Endothelial cell of umbilical vein (primary cell): ENCODE results near the gene NGFR. TPM values are rescaled to one million over a fixed set of nuclear protein-coding genes. Genes with fewer than 3 reads are reported as not detected.

Experiments
- BruUV-seq: library from RNA; stranded (reverse); fragments of 400-500 nt; replicated peaks from 2 replicates; lab custom pipeline; 2021; lab: Mats Ljungman, UMichigan
- CTCF ChIA-PET: fragments of 300-600, 350-600 bp; sonication (Branson Sonifier 250); formaldehyde crosslinking; loops from one replicate; lab custom pipeline; 2021; ENCODE audit warnings: antibody characterized with exemption, inconsistent platforms; lab: Charles Lee
- POLR2A ChIA-PET: fragments of 300-600, 350-600 bp; sonication (Branson Sonifier 250); formaldehyde crosslinking; loops from one replicate; lab custom pipeline; 2021; ENCODE audit warnings: antibody characterized with exemption, inconsistent platforms; lab: Charles Lee
- DNase-seq: peaks from one replicate; pipeline ENCODE4 v3.0.0-alpha.2; 2011; ENCODE audit warnings: low read depth, low spot score
- FAIRE-seq: peaks from 2 replicates; lab custom pipeline; 2011; peaks lifted over from hg19 to GRCh38; lab: Jason Lieb, UNC
- H2AFZ ChIP-seq: 2 replicates; pipeline ENCODE4 v1.6.0; 2012; ENCODE audit warnings: low read depth, low read length, control low read depth, inconsistent platforms
- H3K27ac ChIP-seq: 2 replicates; pipeline ENCODE4 v1.5.1; 2011; ENCODE audit warnings: low read depth, mild to moderate bottlenecking, control low read depth, low read length, moderate library complexity; ENCODE audit not compliant: insufficient read depth
- H3K27me3 ChIP-seq, 2 experiments: 2 replicates each; pipeline versions ENCODE4 v1.6.0 to v1.6.1; 2011; ENCODE audit warnings: low read length in 2 of 2, mixed read lengths in 1 of 2; ENCODE audit not compliant: control insufficient read depth in 2 of 2, insufficient read depth in 2 of 2
- H3K36me3 ChIP-seq, 2 experiments: 2 replicates in 1 of 2; 3 replicates in 1 of 2; pipeline ENCODE4 v1.5.1; 2011; ENCODE audit warnings: low read length in 2 of 2, mild to moderate bottlenecking in 1 of 2, moderate library complexity in 1 of 2; ENCODE audit not compliant: control insufficient read depth in 2 of 2, insufficient read depth in 2 of 2; ENCODE audit errors: extremely low read depth in 1 of 2
- H3K4me1 ChIP-seq: 3 replicates; pipeline ENCODE4 v1.5.1; 2011; ENCODE audit warnings: mild to moderate bottlenecking, low read length; ENCODE audit not compliant: control insufficient read depth, insufficient read depth; ENCODE audit errors: extremely low read depth
- H3K4me2 ChIP-seq: 2 replicates; pipeline ENCODE4 v1.6.1; 2011; ENCODE audit warnings: low read length, control low read depth, mixed read lengths; ENCODE audit not compliant: insufficient read depth
- H3K4me3 ChIP-seq, 3 experiments: fragments of 200-600 bp in 1 of 3; sonication (generic), shearing (Covaris generic) in 1 of 3; replicated peaks in 1 of 3; 2 replicates each; pipeline ENCODE4 v1.5.1; 2011 to 2016; ENCODE audit warnings: control low read depth in 3 of 3, low read length in 3 of 3, mild to moderate bottlenecking in 2 of 3, inconsistent platforms in 1 of 3, low read depth in 1 of 3, moderate library complexity in 1 of 3; ENCODE audit not compliant: insufficient read depth in 1 of 3
- H3K79me2 ChIP-seq: 2 replicates; pipeline ENCODE4 v1.6.0; 2012; ENCODE audit warnings: low read length, inconsistent platforms; ENCODE audit not compliant: control insufficient read depth, insufficient read depth
- H3K9ac ChIP-seq: replicated peaks from 2 replicates; pipeline ENCODE3; 2011; ENCODE audit warnings: low read length, control low read depth; ENCODE audit not compliant: insufficient read depth; ENCODE audit errors: extremely low read depth
- H3K9me1 ChIP-seq: replicated peaks from 3 replicates; pipeline ENCODE4 v1.6.0; 2011; ENCODE audit warnings: mild to moderate bottlenecking, low read length; ENCODE audit not compliant: control insufficient read depth, insufficient read depth; ENCODE audit errors: extremely low read depth
- H3K9me3 ChIP-seq: replicated peaks from 2 replicates; pipeline ENCODE4 v1.5.1; 2012; ENCODE audit warnings: low read length, inconsistent platforms; ENCODE audit not compliant: control insufficient read depth, insufficient read depth
- H4K20me1 ChIP-seq: replicated peaks from 2 replicates; pipeline ENCODE3; 2011; ENCODE audit warnings: mild to moderate bottlenecking, low read length; ENCODE audit not compliant: control insufficient read depth, insufficient read depth; ENCODE audit errors: extremely low read depth
- CTCF ChIP-seq, 2 donors: IDR thresholded peaks; 1 replicate in 1 of 2; 2 replicates in 1 of 2; pipeline ENCODE4 v1.5.1; 2011; ENCODE audit warnings: low read length in 2 of 2, mild to moderate bottlenecking in 2 of 2, moderate library complexity in 2 of 2, control low read depth in 1 of 2, inconsistent platforms in 1 of 2, low read depth in 1 of 2; ENCODE audit not compliant: insufficient read depth in 1 of 2; ENCODE audit errors: extremely low read depth in 1 of 2
- EZH2 ChIP-seq: IDR thresholded peaks from 2 replicates; pipeline ENCODE4 v1.6.1; 2012; ENCODE audit warnings: borderline replicate concordance, low read depth, mild to moderate bottlenecking, moderate library complexity, low read length, inconsistent platforms; ENCODE audit not compliant: severe bottlenecking
- FOS ChIP-seq: IDR thresholded peaks from 2 replicates; pipeline ENCODE4 v1.6.1; 2011; ENCODE audit warnings: mild to moderate bottlenecking, low read length, moderate library complexity, borderline replicate concordance; ENCODE audit not compliant: insufficient read depth
- GATA2 ChIP-seq: IDR thresholded peaks from 2 replicates; pipeline ENCODE4 v1.7.0; 2011; ENCODE audit warnings: low read depth, mild to moderate bottlenecking, moderate library complexity, mixed read lengths, low read length; ENCODE audit not compliant: insufficient read length, insufficient read depth
- JUN ChIP-seq: IDR thresholded peaks from 2 replicates; pipeline ENCODE4 v1.6.1; 2011; ENCODE audit warnings: borderline replicate concordance, low read depth; ENCODE audit not compliant: insufficient read length, insufficient read depth
- MAX ChIP-seq: IDR thresholded peaks from 2 replicates; pipeline ENCODE4 v1.6.1; 2011; ENCODE audit not compliant: insufficient read depth, insufficient read length
- MYC ChIP-seq: IDR thresholded peaks from one replicate; pipeline ENCODE4 v1.6.1; 2011; ENCODE audit warnings: mild to moderate bottlenecking, low read depth, low read length
- POLR2A ChIP-seq: IDR thresholded peaks from 2 replicates; pipeline ENCODE4 v1.6.1; 2012; ENCODE audit warnings: low read depth, mild to moderate bottlenecking, control low read depth, low read length
- POLR2AphosphoS5 ChIP-seq: IDR thresholded peaks from 2 replicates; pipeline ENCODE4 v1.6.1; 2012; ENCODE audit warnings: low read depth, mild to moderate bottlenecking, control low read depth, low read length, moderate library complexity; ENCODE audit not compliant: insufficient read depth
- dilution Hi-C: fragments of 300-500 bp; cut with MboI; formaldehyde crosslinking; loops from one replicate; pipeline ENCODE4 v1.15.0; 2019; ENCODE audit warnings: low sequenced_read_pairs; ENCODE audit not compliant: extremely low pct_ligation_motif_present
- intact Hi-C: fragments of 100-400 bp; cut with micrococcal nuclease; formaldehyde crosslinking; loops from one replicate; pipeline ENCODE4 v1.10.0; 2022
- polyA plus RNA-seq, 4 experiments: library from polyadenylated mRNA; depleted of rRNA in 3 of 4; stranded (reverse) in 3 of 4; unstranded in 1 of 4; fragments of >200 nt; gene quantifications; 2 replicates each; pipeline versions ENCODE4 v1.2.1 to v1.2.3, GENCODE V29; 2011 to 2012; ENCODE audit warnings: missing spikeins in 1 of 4
- total RNA-seq: library from RNA; stranded (reverse); gene quantifications from 2 replicates; pipeline ENCODE4 v1.2.3, GENCODE V29; 2021

Gene NGFR
- total and polyA plus RNA-seq, 2 donors (not counting 3 experiments of a cell fraction or from before 2014, with no cell fraction given) = not detected

- no TSS peak for BruUV-seq
- H3K27me3 ChIP-seq = peaks cover 45 to 48% of the 10 kb centered on the region in 2 experiments
- dilution Hi-C loops (no loop called here), intact Hi-C loops (no loop called here)
- no peaks in the 10 kb centered on the region for H3K9me3 ChIP-seq
- H2AFZ ChIP-seq = no peak overlapping the region
- POLR2A ChIA-PET = no interaction called here
- no peak overlapping the region for H3K9ac ChIP-seq
- FAIRE-seq = no peak
- no peaks in the 10 kb centered on the region for H3K79me2 ChIP-seq
- no peaks in the 10 kb centered on the region for H3K9me1 ChIP-seq
- H3K4me2 ChIP-seq = no peak overlapping the region
- CTCF ChIA-PET = interaction anchor here (2.1 kb wide), 1 partner anchor 11 kb away, joined by 12 read pairs; no protein-coding TSS in a partner anchor
- H3K4me1 ChIP-seq = no peaks in the 10 kb centered on the region
- H3K4me3 ChIP-seq = no peak overlapping the region
- H3K36me3 ChIP-seq = no peaks in the 10 kb centered on the region
- no peak for DNase-seq
- H3K27ac ChIP-seq = no peak overlapping the region
- no peaks in the 10 kb centered on the region for H4K20me1 ChIP-seq
- TF ChIP-seq MYC (no peak), JUN (no peak), POLR2AphosphoS5 (no peak), GATA2 (no peak), EZH2 (no peak), MAX (no peak), POLR2A (no peak), FOS (no peak), CTCF (IDR thresholded peaks at IDR 0.05; ENCODE audit: extremely low read depth in 1 of 2, insufficient read depth in 1 of 2, low read depth in 1 of 2, low read length in 2 of 2) (no peak)
Observed at GRCh38 chr17:49486012-49486641, 9.0 kb upstream of the NGFR start.
